Measurements from ENCODE around the gene ADPRHL1. TPM values are rescaled to one million over a fixed set of nuclear protein-coding genes. Genes with fewer than 3 reads are reported as not detected.
"Not testable (repeated sequence)": the region's sequence is repeated elsewhere in the genome, so short reads cannot be mapped to it uniquely, and the experiment has no call there.

Gene ADPRHL1
- total RNA-seq, 1 donor from 2014 or later: 3.1 TPM

GRCh38 chr13:113387396-113387795, 65.9 kb downstream of the ADPRHL1 start:
- Histone ChIP-seq H3K27ac (ENCODE audit: low read depth, low read length) (no peak overlapping the region), H3K9ac (ENCODE audit: low read length) (no peak overlapping the region), H3K27me3 (ENCODE audit: insufficient read depth, low read length) (peaks cover 2% of the 10 kb centered on the region), H3K36me3 (ENCODE audit: insufficient read depth, low read length) (no peaks in the 10 kb centered on the region), H3K79me2 (ENCODE audit: insufficient read depth, low read length) (no peaks in the 10 kb centered on the region), H3K4me3 (ENCODE audit: insufficient read depth, low read depth, low read length) (no peak overlapping the region), H3K4me2 (ENCODE audit: low read length) (no peak overlapping the region), H3K4me1 (ENCODE audit: insufficient read depth, low read length) (peaks cover 7% of the 10 kb centered on the region), H4K20me1 (ENCODE audit: insufficient read depth, low read length) (no peaks in the 10 kb centered on the region), H3K9me3 (ENCODE audit: insufficient read depth, low read depth, low read length) (peaks cover 4% of the 10 kb centered on the region), H2AFZ (ENCODE audit: low read depth, low read length) (no peak overlapping the region)
- Mint-ChIP-seq H3K27me3 (ENCODE audit: low read depth, unreplicated experiment) (peaks cover 62% of the 10 kb centered on the region), H3K4me1 (ENCODE audit: low read depth, unreplicated experiment) (no peaks in the 10 kb centered on the region), H3K9me3 (ENCODE audit: unreplicated experiment) (peaks cover 45% of the 10 kb centered on the region), H3K27ac (ENCODE audit: unreplicated experiment) (no peak overlapping the region), H3K4me3 (ENCODE audit: unreplicated experiment) (no peak overlapping the region), H3K36me3 (ENCODE audit: low read depth, unreplicated experiment) (peaks cover 9% of the 10 kb centered on the region)
- FAIRE-seq: no peak
- no peak for TF ChIP-seq EZH2 (IDR thresholded peaks at IDR 0.05; ENCODE audit: insufficient read depth, low read length)
- no peak for TF ChIP-seq CTCF (IDR thresholded peaks at IDR 0.05; ENCODE audit: insufficient read depth, low read depth, low read length)
- DNase-seq (ENCODE audit: low read depth): no peak

GRCh38 chr13:113383089-113383488, 70.2 kb downstream of the ADPRHL1 start:
- Histone ChIP-seq H3K9me3 (ENCODE audit: insufficient read depth, low read depth, low read length) (no peaks in the 10 kb centered on the region), H3K4me3 (ENCODE audit: insufficient read depth, low read depth, low read length) (no peak overlapping the region), H3K27me3 (ENCODE audit: insufficient read depth, low read length) (peaks cover 2% of the 10 kb centered on the region), H3K79me2 (ENCODE audit: insufficient read depth, low read length) (no peaks in the 10 kb centered on the region), H3K36me3 (ENCODE audit: insufficient read depth, low read length) (no peaks in the 10 kb centered on the region), H2AFZ (ENCODE audit: low read depth, low read length) (no peak overlapping the region), H4K20me1 (ENCODE audit: insufficient read depth, low read length) (no peaks in the 10 kb centered on the region), H3K27ac (ENCODE audit: low read depth, low read length) (no peak overlapping the region), H3K4me2 (ENCODE audit: low read length) (no peak overlapping the region), H3K9ac (ENCODE audit: low read length) (no peak overlapping the region), H3K4me1 (ENCODE audit: insufficient read depth, low read length) (no peaks in the 10 kb centered on the region)
- FAIRE-seq (no peak), DNase-seq (ENCODE audit: low read depth) (no peak)
- H3K4me1 Mint-ChIP-seq (ENCODE audit: low read depth, unreplicated experiment): no peaks in the 10 kb centered on the region
- TF ChIP-seq CTCF (IDR thresholded peaks at IDR 0.05; ENCODE audit: insufficient read depth, low read depth, low read length): no peak
- TF ChIP-seq EZH2 (IDR thresholded peaks at IDR 0.05; ENCODE audit: insufficient read depth, low read length): no peak
- no peak overlapping the region for H3K4me3 Mint-ChIP-seq (ENCODE audit: unreplicated experiment)
- no peak overlapping the region for H3K27ac Mint-ChIP-seq (ENCODE audit: unreplicated experiment)
- peaks cover 9% of the 10 kb centered on the region for H3K36me3 Mint-ChIP-seq (ENCODE audit: low read depth, unreplicated experiment)
- H3K27me3 Mint-ChIP-seq (ENCODE audit: low read depth, unreplicated experiment): peaks cover 63% of the 10 kb centered on the region
- peaks cover 41% of the 10 kb centered on the region for H3K9me3 Mint-ChIP-seq (ENCODE audit: unreplicated experiment)

- H3K9me3 Mint-ChIP-seq (ENCODE audit: unreplicated experiment): peaks cover 39% of the 10 kb centered on the region
- not testable (repeated sequence) for H3K27me3 ChIP-seq (ENCODE audit: insufficient read depth, low read length); H3K79me2 ChIP-seq (ENCODE audit: insufficient read depth, low read length); H3K4me2 ChIP-seq (ENCODE audit: low read length); H3K9me3 ChIP-seq (ENCODE audit: insufficient read depth, low read depth, low read length); H3K27ac Mint-ChIP-seq (ENCODE audit: unreplicated experiment); H3K4me3 ChIP-seq (ENCODE audit: insufficient read depth, low read depth, low read length); H2AFZ ChIP-seq (ENCODE audit: low read depth, low read length); H4K20me1 ChIP-seq (ENCODE audit: insufficient read depth, low read length); H3K4me1 ChIP-seq (ENCODE audit: insufficient read depth, low read length); H3K36me3 Mint-ChIP-seq (ENCODE audit: low read depth, unreplicated experiment); H3K27ac ChIP-seq (ENCODE audit: low read depth, low read length); H3K36me3 ChIP-seq (ENCODE audit: insufficient read depth, low read length); FAIRE-seq; H3K4me3 Mint-ChIP-seq (ENCODE audit: unreplicated experiment); DNase-seq (ENCODE audit: low read depth); H3K4me1 Mint-ChIP-seq (ENCODE audit: low read depth, unreplicated experiment); H3K9ac ChIP-seq (ENCODE audit: low read length)
- H3K27me3 Mint-ChIP-seq (ENCODE audit: low read depth, unreplicated experiment): peaks cover 69% of the 10 kb centered on the region
These were observed 70.7 kb downstream of the ADPRHL1 start for GRCh38 chr13:113382542-113382941.
